ENCODE results near the gene SCN9A. TPM values are rescaled to one million over a fixed set of nuclear protein-coding genes. Genes with fewer than 3 reads are reported as not detected.

The SCN9A gene
- total and polyA plus RNA-seq, 2 donors, result 0.67 to 32.9 TPM

- Histone ChIP-seq H3K4me3 (ENCODE audit: low read depth, low read length) (no peak overlapping the region), H3K4me1 (ENCODE audit: insufficient read depth) (no peaks in the 10 kb centered on the region), H3K27ac (ENCODE audit: low read depth) (no peak overlapping the region), H3K36me3 (ENCODE audit: insufficient read depth) (no peaks in the 10 kb centered on the region)
- no peak for DNase-seq (ENCODE audit: extremely low spot score)
- WGBS, result 80% methylated on average over 1 of the region's 1 CpG
Measured at GRCh38 chr2:166293984-166294383, 81.8 kb downstream of the SCN9A start.

GRCh38 chr2:166285215-166285614 is 90.5 kb downstream of the SCN9A start:
- no peak for DNase-seq (ENCODE audit: extremely low spot score)
- H3K4me1 ChIP-seq (ENCODE audit: insufficient read depth), result no peaks in the 10 kb centered on the region
- no peaks in the 10 kb centered on the region for H3K36me3 ChIP-seq (ENCODE audit: insufficient read depth)
- no peak overlapping the region for H3K27ac ChIP-seq (ENCODE audit: low read depth)
- no peak overlapping the region for H3K4me3 ChIP-seq (ENCODE audit: low read depth, low read length)

- H3K4me3 ChIP-seq (ENCODE audit: low read depth, low read length), result no peak overlapping the region
- no peak for DNase-seq (ENCODE audit: extremely low spot score)
- H3K36me3 ChIP-seq (ENCODE audit: insufficient read depth), result no peaks in the 10 kb centered on the region
- H3K4me1 ChIP-seq (ENCODE audit: insufficient read depth), result no peaks in the 10 kb centered on the region
- 93% methylated on average over 9 of the region's 9 CpGs for WGBS
- no peak overlapping the region for H3K27ac ChIP-seq (ENCODE audit: low read depth)
Measured at GRCh38 chr2:166284359-166284758, 91.4 kb downstream of the SCN9A start.

GRCh38 chr2:166282154-166282553 is 93.6 kb downstream of the SCN9A start:
- DNase-seq (ENCODE audit: extremely low spot score), result no peak
- no peak overlapping the region for H3K27ac ChIP-seq (ENCODE audit: low read depth)

GRCh38 chr2:166278856-166279255 is 96.9 kb downstream of the SCN9A start:
- 87% methylated on average over 4 of the region's 4 CpGs for WGBS
- Histone ChIP-seq H3K27ac (ENCODE audit: low read depth) (no peak overlapping the region), H3K4me1 (ENCODE audit: insufficient read depth) (no peaks in the 10 kb centered on the region), H3K4me3 (ENCODE audit: low read depth, low read length) (no peak overlapping the region), H3K36me3 (ENCODE audit: insufficient read depth) (no peaks in the 10 kb centered on the region)
- no peak for DNase-seq (ENCODE audit: extremely low spot score)

More at GRCh38 chr2:166282154-166282553, 93.6 kb downstream of the SCN9A start:
- Histone ChIP-seq H3K36me3 (ENCODE audit: insufficient read depth) (no peaks in the 10 kb centered on the region), H3K4me3 (ENCODE audit: low read depth, low read length) (no peak overlapping the region), H3K4me1 (ENCODE audit: insufficient read depth) (no peaks in the 10 kb centered on the region)

- WGBS, result 86% methylated on average over 6 of the region's 6 CpGs
- Histone ChIP-seq H3K4me1 (ENCODE audit: insufficient read depth) (no peaks in the 10 kb centered on the region), H3K4me3 (ENCODE audit: low read depth, low read length) (no peak overlapping the region), H3K36me3 (ENCODE audit: insufficient read depth) (no peaks in the 10 kb centered on the region), H3K27ac (ENCODE audit: low read depth) (no peak overlapping the region)
- DNase-seq (ENCODE audit: extremely low spot score), result no peak
Measured at GRCh38 chr2:166270376-166270775, 105.4 kb downstream of the SCN9A start.

GRCh38 chr2:166269322-166269721 is 106.4 kb downstream of the SCN9A start:
- no peak overlapping the region for H3K27ac ChIP-seq (ENCODE audit: low read depth)
- no peaks in the 10 kb centered on the region for H3K4me1 ChIP-seq (ENCODE audit: insufficient read depth)
- H3K4me3 ChIP-seq (ENCODE audit: low read depth, low read length), result no peak overlapping the region
- no peak for DNase-seq (ENCODE audit: extremely low spot score)
- no peaks in the 10 kb centered on the region for H3K36me3 ChIP-seq (ENCODE audit: insufficient read depth)

GRCh38 chr2:166257859-166258258 is 117.9 kb downstream of the SCN9A start:
- DNase-seq (ENCODE audit: extremely low spot score), result no peak
- Histone ChIP-seq H3K27ac (ENCODE audit: low read depth) (no peak overlapping the region), H3K4me3 (ENCODE audit: low read depth, low read length) (no peak overlapping the region), H3K4me1 (ENCODE audit: insufficient read depth) (no peaks in the 10 kb centered on the region), H3K36me3 (ENCODE audit: insufficient read depth) (no peaks in the 10 kb centered on the region)

- no peak overlapping the region for H3K27ac ChIP-seq (ENCODE audit: low read depth)
- no peak for DNase-seq (ENCODE audit: extremely low spot score)
Measured at GRCh38 chr2:166256896-166257295, 118.8 kb downstream of the SCN9A start.

GRCh38 chr2:166249318-166249717 is 126.4 kb downstream of the SCN9A start:
- Histone ChIP-seq H3K36me3 (ENCODE audit: insufficient read depth) (no peaks in the 10 kb centered on the region), H3K4me3 (ENCODE audit: low read depth, low read length) (no peak overlapping the region), H3K4me1 (ENCODE audit: insufficient read depth) (no peaks in the 10 kb centered on the region), H3K27ac (ENCODE audit: low read depth) (no peak overlapping the region)
- DNase-seq (ENCODE audit: extremely low spot score), result no peak
- WGBS, result 67% methylated on average over 1 of the region's 1 CpG

More at GRCh38 chr2:166256896-166257295, 118.8 kb downstream of the SCN9A start:
- 74% methylated on average over 1 of the region's 1 CpG for WGBS
- no peaks in the 10 kb centered on the region for H3K4me1 ChIP-seq (ENCODE audit: insufficient read depth)
- no peaks in the 10 kb centered on the region for H3K36me3 ChIP-seq (ENCODE audit: insufficient read depth)
- no peak overlapping the region for H3K4me3 ChIP-seq (ENCODE audit: low read depth, low read length)

GRCh38 chr2:166246901-166247300 is 128.8 kb downstream of the SCN9A start:
- no peak overlapping the region for H3K27ac ChIP-seq (ENCODE audit: low read depth)
- H3K4me3 ChIP-seq (ENCODE audit: low read depth, low read length), result no peak overlapping the region
- no peaks in the 10 kb centered on the region for H3K36me3 ChIP-seq (ENCODE audit: insufficient read depth)
- WGBS, result 91% methylated on average over 1 of the region's 1 CpG
- no peak for DNase-seq (ENCODE audit: extremely low spot score)
- H3K4me1 ChIP-seq (ENCODE audit: insufficient read depth), result no peaks in the 10 kb centered on the region

- no peak for DNase-seq (ENCODE audit: extremely low spot score)
- Histone ChIP-seq H3K4me3 (ENCODE audit: low read depth, low read length) (no peak overlapping the region), H3K36me3 (ENCODE audit: insufficient read depth) (no peaks in the 10 kb centered on the region), H3K4me1 (ENCODE audit: insufficient read depth) (no peaks in the 10 kb centered on the region), H3K27ac (ENCODE audit: low read depth) (no peak overlapping the region)
Measured at GRCh38 chr2:166242309-166242708, 133.4 kb downstream of the SCN9A start.

GRCh38 chr2:166240387-166241313 is 135.1 kb downstream of the SCN9A start:
- Histone ChIP-seq H3K4me1 (ENCODE audit: insufficient read depth) (no peaks in the 10 kb centered on the region), H3K27ac (ENCODE audit: low read depth) (no peak overlapping the region), H3K36me3 (ENCODE audit: insufficient read depth) (no peaks in the 10 kb centered on the region), H3K4me3 (ENCODE audit: low read depth, low read length) (no peak overlapping the region)
- no peak for DNase-seq (ENCODE audit: extremely low spot score)
- 93% methylated on average over 1 of the region's 1 CpG for WGBS

GRCh38 chr2:166239548-166239947 is 136.2 kb downstream of the SCN9A start:
- DNase-seq (ENCODE audit: extremely low spot score), result no peak
- WGBS, result 75% methylated on average over 3 of the region's 3 CpGs
- no peaks in the 10 kb centered on the region for H3K36me3 ChIP-seq (ENCODE audit: insufficient read depth)

More at GRCh38 chr2:166239548-166239947, 136.2 kb downstream of the SCN9A start:
- Histone ChIP-seq H3K27ac (ENCODE audit: low read depth) (no peak overlapping the region), H3K4me3 (ENCODE audit: low read depth, low read length) (no peak overlapping the region), H3K4me1 (ENCODE audit: insufficient read depth) (no peaks in the 10 kb centered on the region)

Data from urinary bladder (tissue), 4 donors.